Measurements from ENCODE around the gene RFX8.

Gene RFX8

GRCh38 chr2:101517758-101518271 lies 42.9 kb upstream of the RFX8 start:
- no peaks in the 10 kb centered on the region for H3K27me3 ChIP-seq (ENCODE audit: control insufficient read depth, insufficient read depth, low read length)
- no peak overlapping the region for H2AFZ ChIP-seq
- H3K79me2 ChIP-seq = no peaks in the 10 kb centered on the region
- H3K27ac ChIP-seq = no peak overlapping the region
- H3K4me3 ChIP-seq (ENCODE audit: low read depth, low read length) = no peak overlapping the region
- no peaks in the 10 kb centered on the region for H3K36me3 ChIP-seq (ENCODE audit: control insufficient read depth, insufficient read depth, low read length)
- H3K4me2 ChIP-seq (ENCODE audit: low read length) = no peak overlapping the region
- no peak for TF ChIP-seq CTCF (IDR thresholded peaks at IDR 0.05)
- no peak overlapping the region for H3K9ac ChIP-seq
- no peaks in the 10 kb centered on the region for H3K9me3 ChIP-seq (ENCODE audit: control insufficient read depth, low read length)
- no peaks in the 10 kb centered on the region for H3K4me1 ChIP-seq

GRCh38 chr2:101516823-101517690 lies 42.1 kb upstream of the RFX8 start:
- no peak overlapping the region for H3K9ac ChIP-seq
- H3K4me3 ChIP-seq (ENCODE audit: low read depth, low read length) = no peak overlapping the region
- H2AFZ ChIP-seq = no peak overlapping the region
- H3K9me3 ChIP-seq (ENCODE audit: control insufficient read depth, low read length) = no peaks in the 10 kb centered on the region
- no peak for TF ChIP-seq CTCF (IDR thresholded peaks at IDR 0.05)
- H3K79me2 ChIP-seq = no peaks in the 10 kb centered on the region
- H3K27ac ChIP-seq = no peak overlapping the region
- no peaks in the 10 kb centered on the region for H3K36me3 ChIP-seq (ENCODE audit: control insufficient read depth, insufficient read depth, low read length)
- no peaks in the 10 kb centered on the region for H3K4me1 ChIP-seq
- H3K27me3 ChIP-seq (ENCODE audit: control insufficient read depth, insufficient read depth, low read length) = no peaks in the 10 kb centered on the region
- H3K4me2 ChIP-seq (ENCODE audit: low read length) = no peak overlapping the region

- H3K27ac ChIP-seq = no peak overlapping the region
- no peaks in the 10 kb centered on the region for H3K4me1 ChIP-seq
- no peak for TF ChIP-seq CTCF (IDR thresholded peaks at IDR 0.05)
- H3K36me3 ChIP-seq (ENCODE audit: control insufficient read depth, insufficient read depth, low read length) = no peaks in the 10 kb centered on the region
- no peak overlapping the region for H3K4me3 ChIP-seq (ENCODE audit: low read depth, low read length)
- H3K79me2 ChIP-seq = no peaks in the 10 kb centered on the region
- H3K9me3 ChIP-seq (ENCODE audit: control insufficient read depth, low read length) = no peaks in the 10 kb centered on the region
- no peak overlapping the region for H3K9ac ChIP-seq
- H3K4me2 ChIP-seq (ENCODE audit: low read length) = no peak overlapping the region
- no peak overlapping the region for H2AFZ ChIP-seq
- H3K27me3 ChIP-seq (ENCODE audit: control insufficient read depth, insufficient read depth, low read length) = no peaks in the 10 kb centered on the region
Observed at GRCh38 chr2:101516349-101516748, 41.4 kb upstream of the RFX8 start.

- TF ChIP-seq CTCF (IDR thresholded peaks at IDR 0.05) = no peak
- Histone ChIP-seq H3K4me1 (no peaks in the 10 kb centered on the region), H3K79me2 (no peaks in the 10 kb centered on the region), H3K4me3 (ENCODE audit: low read depth, low read length) (no peak overlapping the region), H3K9me3 (ENCODE audit: control insufficient read depth, low read length) (no peaks in the 10 kb centered on the region), H3K36me3 (ENCODE audit: control insufficient read depth, insufficient read depth, low read length) (no peaks in the 10 kb centered on the region), H3K27me3 (ENCODE audit: control insufficient read depth, insufficient read depth, low read length) (no peaks in the 10 kb centered on the region), H3K4me2 (ENCODE audit: low read length) (no peak overlapping the region), H3K9ac (no peak overlapping the region), H2AFZ (no peak overlapping the region), H3K27ac (no peak overlapping the region)
Observed at GRCh38 chr2:101515477-101515876, 40.6 kb upstream of the RFX8 start.

GRCh38 chr2:101512993-101513392 lies 38.1 kb upstream of the RFX8 start:
- H3K79me2 ChIP-seq = no peaks in the 10 kb centered on the region

More at GRCh38 chr2:101512993-101513392, 38.1 kb upstream of the RFX8 start:
- no peak for TF ChIP-seq CTCF (IDR thresholded peaks at IDR 0.05)
- Histone ChIP-seq H3K4me3 (ENCODE audit: low read depth, low read length) (no peak overlapping the region), H3K9me3 (ENCODE audit: control insufficient read depth, low read length) (no peaks in the 10 kb centered on the region), H3K4me1 (no peaks in the 10 kb centered on the region), H2AFZ (no peak overlapping the region), H3K27me3 (ENCODE audit: control insufficient read depth, insufficient read depth, low read length) (no peaks in the 10 kb centered on the region), H3K9ac (no peak overlapping the region), H3K4me2 (ENCODE audit: low read length) (no peak overlapping the region), H3K27ac (no peak overlapping the region), H3K36me3 (ENCODE audit: control insufficient read depth, insufficient read depth, low read length) (no peaks in the 10 kb centered on the region)

All from parathyroid adenoma (tissue), 2 donors.